Activated CD4-positive, alpha-beta T cell treated with anti-CD3 and anti-CD28 coated beads, Interleukin-2, Interleukin-6, amounts not matched to agents 100 ng/mL and 50 ng/mL, durations not matched to agents 16 hours and 8 hours (primary cell): Measurements from ENCODE around the gene CCT3.

Experiments
- DNase-seq: peaks from one replicate; pipeline ENCODE4 v3.0.0-alpha.2; 2020

CCT3 gene

DNA sequence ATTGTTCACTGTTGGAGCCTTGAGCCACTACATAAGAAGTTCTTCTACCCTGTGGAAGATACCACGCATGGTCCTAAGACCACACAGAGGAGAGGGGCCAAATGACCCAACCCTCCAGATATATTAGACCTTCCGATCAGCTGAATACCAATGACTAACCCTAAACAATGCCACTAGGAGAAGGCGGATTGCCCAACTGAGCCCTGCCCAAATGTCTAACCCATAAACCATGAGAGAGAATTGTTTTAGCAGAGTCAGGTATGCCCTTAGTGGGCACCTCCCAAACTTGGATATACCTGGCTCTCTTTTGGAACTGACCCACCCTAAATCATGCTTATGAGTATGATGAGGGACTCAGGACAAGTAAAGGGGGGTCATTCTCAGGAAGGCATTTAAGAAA lies 67.8 kb downstream of the CCT3 start:
- no peak for DNase-seq

DNA sequence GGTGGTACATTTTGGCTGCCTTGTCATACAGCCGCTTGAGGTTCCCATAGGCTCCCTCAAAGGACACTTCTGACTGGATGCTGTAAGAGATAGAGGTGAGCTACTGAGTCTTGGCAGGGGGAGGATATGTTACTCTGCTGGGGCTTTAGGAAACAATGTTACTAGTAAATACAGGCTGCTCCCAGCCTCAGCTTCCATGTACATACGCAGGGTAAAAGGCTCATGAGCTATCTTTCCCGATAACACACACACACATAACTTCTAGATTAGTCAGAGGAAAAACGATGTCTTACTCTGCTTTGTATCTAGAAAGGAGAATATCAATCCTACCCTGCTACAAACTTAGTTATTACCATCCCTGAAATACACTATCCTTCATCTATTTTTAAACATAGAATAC lies 69.8 kb downstream of the CCT3 start:
- DNase-seq, result no peak

DNA sequence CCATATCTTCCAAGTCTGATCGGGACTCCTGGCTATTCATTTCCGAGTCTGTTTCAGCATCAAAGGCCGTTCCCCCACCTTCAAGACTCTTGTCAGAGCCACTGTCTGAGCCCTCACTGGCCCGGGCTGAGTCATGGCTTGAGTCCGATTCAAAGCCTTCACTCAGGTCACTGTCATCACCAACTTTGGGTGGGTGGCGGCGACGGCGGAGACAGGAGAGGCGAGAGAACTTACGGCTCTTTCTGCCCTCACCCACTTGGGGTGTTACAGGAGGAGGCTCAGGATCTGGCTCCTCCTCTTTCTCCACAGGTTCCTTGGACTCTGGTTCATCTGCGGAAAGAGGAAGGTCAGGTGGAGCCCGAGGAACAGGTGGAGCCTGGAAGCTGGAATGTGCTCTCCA lies 72.0 kb downstream of the CCT3 start:
- DNase-seq, result no peak

DNA sequence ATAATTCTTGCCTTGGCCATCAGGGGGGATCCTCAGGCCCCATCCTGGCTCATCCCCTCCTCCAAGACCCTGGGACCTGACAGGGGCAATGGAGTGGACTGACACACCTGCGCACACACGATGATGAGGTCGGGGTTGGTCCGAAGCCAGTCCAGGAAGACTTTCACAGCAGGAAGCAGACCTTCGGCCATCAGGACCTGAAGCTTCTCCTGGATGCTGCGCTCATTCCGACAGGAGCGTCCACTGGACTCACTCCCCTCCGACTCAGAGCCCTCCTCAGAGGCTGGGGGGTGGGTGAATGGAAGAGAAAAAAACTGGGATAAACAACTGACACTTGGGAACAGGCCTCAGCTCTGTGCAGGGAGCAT lies 74.8 kb downstream of the CCT3 start:
- no peak for DNase-seq

DNA sequence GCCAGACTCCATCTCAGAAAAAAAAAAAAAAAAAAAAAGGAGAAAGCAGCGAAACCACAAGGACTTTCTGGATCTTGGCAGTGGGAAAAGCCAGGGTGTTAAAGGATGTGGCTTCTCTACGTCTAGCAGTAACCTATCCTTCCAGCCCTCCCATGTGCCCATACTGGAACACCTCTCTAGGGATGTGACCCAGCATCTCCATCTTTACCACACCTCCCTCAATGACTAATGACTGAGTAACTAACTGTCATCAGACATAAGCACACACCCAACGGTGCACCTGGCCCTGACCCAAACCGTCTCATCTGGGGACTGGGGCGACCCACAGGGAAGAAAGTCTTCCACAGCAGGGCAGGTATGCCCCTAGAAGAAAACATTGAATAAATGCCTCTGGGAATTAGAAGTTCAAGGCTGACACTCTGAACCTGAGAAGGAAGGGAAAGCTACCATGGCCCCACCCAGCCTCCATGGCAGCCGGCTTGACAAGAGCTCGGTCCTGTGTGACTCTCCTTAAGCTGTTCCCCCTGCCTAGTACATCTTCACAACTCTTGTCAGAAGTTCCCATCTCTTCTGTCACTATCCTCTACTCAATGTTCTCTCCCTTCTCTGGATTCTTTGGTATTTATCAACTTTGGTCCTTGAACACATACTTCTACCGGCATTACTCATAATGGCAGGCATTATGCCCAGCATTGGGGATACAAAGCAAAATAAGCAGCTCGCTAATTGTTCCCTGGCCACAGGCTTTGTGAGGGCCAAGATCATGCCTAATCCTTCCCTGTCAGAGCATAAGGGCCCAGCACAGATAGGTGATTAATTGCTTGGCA lies 75.4 kb downstream of the CCT3 start:
- DNase-seq, result no peak

DNA sequence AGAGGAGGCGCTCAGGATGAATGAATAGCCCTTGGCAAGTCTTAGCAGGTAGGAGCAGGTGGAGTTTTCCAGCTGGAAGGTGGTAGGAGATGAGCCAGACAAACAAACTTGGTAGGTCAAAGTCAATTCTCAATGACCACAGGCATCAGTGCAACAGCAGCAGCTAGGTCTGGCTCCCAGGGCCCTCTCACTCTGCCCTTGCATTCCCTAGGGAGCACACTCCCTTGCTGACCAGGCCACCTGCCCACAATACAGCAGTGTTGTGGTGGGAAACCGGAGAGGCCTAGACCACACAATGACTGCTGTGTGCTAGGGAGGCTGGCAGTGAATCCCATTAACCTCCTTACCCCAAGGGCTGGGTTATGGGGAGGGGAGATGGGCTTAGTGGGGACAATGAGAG lies 77.2 kb downstream of the CCT3 start:
- DNase-seq, result no peak

DNA sequence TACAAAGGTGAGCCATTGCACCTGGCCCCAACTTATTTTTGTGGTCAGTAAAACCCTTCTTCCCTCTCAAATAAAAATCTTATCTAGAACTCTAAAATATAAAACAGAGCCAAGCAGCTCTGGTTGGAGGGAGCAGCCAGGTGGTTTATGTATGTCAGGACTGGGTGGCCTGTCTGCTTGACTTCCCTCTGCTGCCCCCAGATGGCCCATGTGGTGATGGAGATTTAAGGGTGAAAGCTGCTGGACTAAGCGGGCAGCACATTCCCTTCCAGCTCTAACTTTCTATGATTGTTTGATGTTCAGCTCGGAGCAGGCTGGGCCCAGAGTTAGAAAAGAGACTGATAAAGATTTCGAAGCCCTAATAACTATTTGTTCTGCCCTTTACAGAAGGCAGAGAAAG lies 78.3 kb downstream of the CCT3 start:
- no peak for DNase-seq
